ENCODE measurements around the gene HOXA9. TPM values are rescaled to one million over a fixed set of nuclear protein-coding genes. Genes with fewer than 3 reads are reported as not detected.

Gene HOXA9
- total and polyA plus RNA-seq, 3 donors from 2014 or later = 0.25 to 1.0 (median 0.39) TPM

DNA sequence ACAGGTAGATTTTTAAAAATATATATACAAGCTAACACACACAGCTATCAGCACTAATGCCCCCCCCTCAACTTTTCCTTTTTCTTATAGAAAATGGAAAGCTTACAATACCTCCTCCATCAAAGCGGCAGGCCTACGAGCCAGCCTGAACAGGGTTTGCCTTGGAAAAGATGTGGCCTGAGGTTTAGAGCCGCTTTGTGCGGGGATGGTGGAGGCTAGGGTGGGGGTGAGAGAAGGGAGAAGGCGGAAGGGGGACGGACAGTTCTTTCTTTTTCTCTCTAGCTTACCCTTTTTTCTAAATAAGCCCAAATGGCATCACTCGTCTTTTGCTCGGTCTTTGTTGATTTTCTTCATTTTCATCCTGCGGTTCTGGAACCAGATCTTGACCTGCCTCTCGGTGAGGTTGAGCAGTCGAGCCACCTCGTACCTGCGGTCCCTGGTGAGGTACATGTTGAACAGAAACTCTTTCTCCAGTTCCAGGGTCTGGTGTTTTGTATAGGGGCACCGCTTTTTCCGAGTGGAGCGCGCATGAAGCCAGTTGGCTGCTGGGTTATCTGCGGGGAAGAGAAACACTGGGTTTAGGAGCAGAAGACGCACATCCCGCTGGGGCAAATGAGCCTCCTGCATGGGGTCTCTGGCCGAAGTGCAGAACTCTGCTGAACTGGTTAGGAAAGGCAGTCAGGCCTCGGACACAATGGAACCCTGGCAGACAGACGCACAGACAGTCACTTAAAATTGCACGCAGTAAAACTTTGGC is 1.9 kb downstream of the HOXA9 start:
- no peak for DNase-seq
- no peak for TF ChIP-seq CTCF (IDR thresholded peaks at IDR 0.05)
- no peak for TF ChIP-seq POLR2A (IDR thresholded peaks at IDR 0.05)
- H3K4me3 ChIP-seq = no peak overlapping the region
- no peak overlapping the region for H3K27ac ChIP-seq
- no peaks in the 10 kb centered on the region for H3K36me3 ChIP-seq (ENCODE audit: low read depth, missing control alignments)
- intact Hi-C loops (cut with DNase I; ENCODE audit: low total_unique reads) = loop anchor here (10.0 kb wide), 1 partner anchor 789 kb away; no protein-coding TSS in a partner anchor
- peaks cover 4% of the 10 kb centered on the region for H3K27me3 ChIP-seq
- no peaks in the 10 kb centered on the region for H3K9me3 ChIP-seq
- 53 to 54% methylated on average over 24 of the region's 24 CpGs for WGBS, 2 donors
- peaks cover 10% of the 10 kb centered on the region for H3K4me1 ChIP-seq

DNA sequence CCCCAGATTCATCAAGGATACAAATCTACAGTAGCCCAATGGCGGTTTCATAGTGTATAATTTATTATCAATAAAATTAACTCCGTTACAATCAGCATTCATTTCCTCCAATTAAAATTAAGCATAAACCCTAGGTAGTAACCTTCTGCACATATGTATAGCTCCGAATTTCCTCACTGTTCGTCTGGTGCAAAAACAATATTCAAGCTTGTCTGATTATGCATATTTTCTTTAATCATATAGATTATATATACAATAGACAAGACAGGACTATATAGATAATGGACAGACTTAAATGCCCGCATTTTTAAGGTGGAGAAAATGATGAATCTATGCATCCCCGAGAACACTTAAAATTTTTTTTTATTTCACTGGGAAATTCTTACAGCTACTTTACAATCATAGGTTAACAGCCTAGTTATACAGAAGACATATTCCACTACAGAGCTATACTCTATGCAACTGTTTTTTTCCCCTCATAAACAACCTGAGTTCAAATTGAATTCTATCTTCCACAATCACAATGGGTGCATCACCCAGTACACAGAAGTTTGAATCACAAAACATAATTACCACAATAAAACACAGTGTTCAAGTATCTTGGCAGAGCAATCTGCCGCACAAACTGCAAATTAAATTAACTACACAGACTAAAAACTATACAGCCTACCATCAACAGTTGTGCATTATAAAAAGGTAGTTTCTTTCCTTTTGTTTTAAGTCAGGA is 2.6 kb downstream of the HOXA9 start:
- H3K36me3 ChIP-seq (ENCODE audit: low read depth, missing control alignments) = no peaks in the 10 kb centered on the region
- no peak for DNase-seq
- WGBS, 2 donors = 65 to 67% methylated on average over 7 of the region's 7 CpGs
- peaks cover 4% of the 10 kb centered on the region for H3K27me3 ChIP-seq
- H3K9me3 ChIP-seq = no peaks in the 10 kb centered on the region
- TF ChIP-seq CTCF (IDR thresholded peaks at IDR 0.05) (no peak), POLR2A (IDR thresholded peaks at IDR 0.05) (no peak)
- peaks cover 10% of the 10 kb centered on the region for H3K4me1 ChIP-seq
- no peak overlapping the region for H3K27ac ChIP-seq
- no peak overlapping the region for H3K4me3 ChIP-seq
- intact Hi-C loops (cut with DNase I; ENCODE audit: low total_unique reads) = loop anchor here (10.0 kb wide), 1 partner anchor 788 kb away; no protein-coding TSS in a partner anchor

- DNase-seq = no peak
- H3K4me1 ChIP-seq = peaks cover 10% of the 10 kb centered on the region
- intact Hi-C loops (cut with DNase I; ENCODE audit: low total_unique reads) = loop anchor here (10.0 kb wide), 1 partner anchor 787 kb away; no protein-coding TSS in a partner anchor
Measured at GRCh38 chr7:27161721-27162560, 3.4 kb downstream of the HOXA9 start.

More at GRCh38 chr7:27161721-27162560, 3.4 kb downstream of the HOXA9 start:
- TF ChIP-seq POLR2A (IDR thresholded peaks at IDR 0.05) = no peak
- no peak for TF ChIP-seq CTCF (IDR thresholded peaks at IDR 0.05)
- peaks cover 4% of the 10 kb centered on the region for H3K27me3 ChIP-seq
- peak overlapping the region in 1 of 2 donors; percentile 62 for H3K4me3 ChIP-seq
- no peaks in the 10 kb centered on the region for H3K36me3 ChIP-seq (ENCODE audit: low read depth, missing control alignments)
- WGBS, 2 donors = 41 to 51% methylated on average over 24 to 30 of the region's 30 CpGs
- H3K9me3 ChIP-seq = no peaks in the 10 kb centered on the region
- no peak overlapping the region for H3K27ac ChIP-seq

Measured in testis (tissue), 3 donors.